Endothelial cell of umbilical vein (primary cell): ENCODE measurements around the gene POU6F1.
"Not testable (repeated sequence)": the region's sequence is repeated elsewhere in the genome, so short reads cannot be mapped to it uniquely, and the experiment has no call there.

Experiments used
- CTCF ChIP-seq, 2 donors: IDR thresholded peaks; 1 replicate in 1 of 2; 2 replicates in 1 of 2; pipeline ENCODE4 v1.5.1; 2011; ENCODE audit warnings: low read length in 2 of 2, mild to moderate bottlenecking in 2 of 2, moderate library complexity in 2 of 2, control low read depth in 1 of 2, inconsistent platforms in 1 of 2, low read depth in 1 of 2; ENCODE audit not compliant: insufficient read depth in 1 of 2; ENCODE audit errors: extremely low read depth in 1 of 2
- EZH2 ChIP-seq: IDR thresholded peaks from 2 replicates; pipeline ENCODE4 v1.6.1; 2012; ENCODE audit warnings: borderline replicate concordance, low read depth, mild to moderate bottlenecking, moderate library complexity, low read length, inconsistent platforms; ENCODE audit not compliant: severe bottlenecking
- GATA2 ChIP-seq: IDR thresholded peaks from 2 replicates; pipeline ENCODE4 v1.7.0; 2011; ENCODE audit warnings: low read depth, mild to moderate bottlenecking, moderate library complexity, mixed read lengths, low read length; ENCODE audit not compliant: insufficient read length, insufficient read depth
- POLR2A ChIP-seq: IDR thresholded peaks from 2 replicates; pipeline ENCODE4 v1.6.1; 2012; ENCODE audit warnings: low read depth, mild to moderate bottlenecking, control low read depth, low read length
- POLR2AphosphoS5 ChIP-seq: IDR thresholded peaks from 2 replicates; pipeline ENCODE4 v1.6.1; 2012; ENCODE audit warnings: low read depth, mild to moderate bottlenecking, control low read depth, low read length, moderate library complexity; ENCODE audit not compliant: insufficient read depth

- not testable (repeated sequence) for TF ChIP-seq POLR2A; GATA2; CTCF (IDR thresholded peaks at IDR 0.05; ENCODE audit: extremely low read depth in 1 of 2, insufficient read depth in 1 of 2, low read depth in 1 of 2, low read length in 2 of 2); EZH2; POLR2AphosphoS5
Observed at GRCh38 chr12:51227112-51227511, 9.2 kb upstream of the POU6F1 start.
